Measurements from ENCODE around the gene SLC44A4. TPM values are rescaled to one million over a fixed set of nuclear protein-coding genes. Genes with fewer than 3 reads are reported as not detected.

Gene SLC44A4
- total RNA-seq, 1 experiment from 2014 or later, result 3.1 TPM

DNA sequence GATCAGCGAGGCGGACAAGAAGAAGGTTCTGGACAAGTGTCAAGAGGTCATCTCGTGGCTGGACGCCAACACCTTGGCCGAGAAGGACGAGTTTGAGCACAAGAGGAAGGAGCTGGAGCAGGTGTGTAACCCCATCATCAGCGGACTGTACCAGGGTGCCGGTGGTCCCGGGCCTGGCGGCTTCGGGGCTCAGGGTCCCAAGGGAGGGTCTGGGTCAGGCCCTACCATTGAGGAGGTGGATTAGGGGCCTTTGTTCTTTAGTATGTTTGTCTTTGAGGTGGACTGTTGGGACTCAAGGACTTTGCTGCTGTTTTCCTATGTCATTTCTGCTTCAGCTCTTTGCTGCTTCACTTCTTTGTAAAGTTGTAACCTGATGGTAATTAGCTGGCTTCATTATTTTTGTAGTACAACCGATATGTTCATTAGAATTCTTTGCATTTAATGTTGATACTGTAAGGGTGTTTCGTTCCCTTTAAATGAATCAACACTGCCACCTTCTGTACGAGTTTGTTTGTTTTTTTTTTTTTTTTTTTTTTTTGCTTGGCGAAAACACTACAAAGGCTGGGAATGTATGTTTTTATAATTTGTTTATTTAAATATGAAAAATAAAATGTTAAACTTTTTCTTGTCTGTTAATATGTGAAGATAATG lies 49.0 kb downstream of the SLC44A4 start:
- Mint-ChIP-seq H3K4me1 (peaks cover 26% of the 10 kb centered on the region), H3K27me3 (ENCODE audit: low read depth) (no peaks in the 10 kb centered on the region), H3K36me3 (peaks cover under 1% of the 10 kb centered on the region), H3K27ac (no peak overlapping the region; the same call in 1 of the 2 replicates), H3K4me3 (peak overlapping the region; percentile 98), H3K9me3 (no peaks in the 10 kb centered on the region)
- POLR2A ChIA-PET, result interaction anchor here (0.7 to 1.7 kb wide), 5 partner anchors 15 to 34 kb away, joined by 6 to 10 read pairs (median 7); partner anchors contain the start of genes HSPA1A, HSPA1L and LSM2
- DNase-seq (ENCODE audit: low spot score), result no peak
- TF ChIP-seq, protein P1, sequence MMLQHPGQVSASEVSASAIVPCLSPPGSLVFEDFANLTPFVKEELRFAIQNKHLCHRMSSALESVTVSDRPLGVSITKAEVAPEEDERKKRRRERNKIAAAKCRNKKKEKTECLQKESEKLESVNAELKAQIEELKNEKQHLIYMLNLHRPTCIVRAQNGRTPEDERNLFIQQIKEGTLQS (CRISPR knock-in tag; conservative IDR thresholded peaks at IDR 0.05), result no peak
- TF ChIP-seq, protein P2, sequence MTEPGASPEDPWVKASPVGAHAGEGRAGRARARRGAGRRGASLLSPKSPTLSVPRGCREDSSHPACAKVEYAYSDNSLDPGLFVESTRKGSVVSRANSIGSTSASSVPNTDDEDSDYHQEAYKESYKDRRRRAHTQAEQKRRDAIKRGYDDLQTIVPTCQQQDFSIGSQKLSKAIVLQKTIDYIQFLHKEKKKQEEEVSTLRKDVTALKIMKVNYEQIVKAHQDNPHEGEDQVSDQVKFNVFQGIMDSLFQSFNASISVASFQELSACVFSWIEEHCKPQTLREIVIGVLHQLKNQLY (CRISPR knock-in tag; IDR thresholded peaks at IDR 0.05), result no peak
- no peak for TF ChIP-seq RORB (CRISPR knock-in tag; IDR thresholded peaks at IDR 0.05)
- no peak for TF ChIP-seq AR (CRISPR knock-in tag; IDR thresholded peaks at IDR 0.05)
- TF ChIP-seq JAZF1 (CRISPR knock-in tag; IDR thresholded peaks at IDR 0.05), result no peak
- TF ChIP-seq ZBTB21 (CRISPR knock-in tag; IDR thresholded peaks at IDR 0.05; ENCODE audit: borderline replicate concordance), result no peak
- no peak for TF ChIP-seq TEAD1 (CRISPR knock-in tag; IDR thresholded peaks at IDR 0.05)
- TF ChIP-seq ZNF532 (CRISPR knock-in tag; IDR thresholded peaks at IDR 0.05; ENCODE audit: borderline replicate concordance), result no peak
- no peak for TF ChIP-seq JUN (CRISPR knock-in tag; IDR thresholded peaks at IDR 0.05)
- CTCF ChIA-PET, result interaction anchor here (0.7 to 2.9 kb wide), 17 partner anchors 14 to 1190 kb away, joined by 3 to 22 read pairs (median 9); partner anchors contain the start of genes CLIC1, DDAH2, HSPA1A and HSPA1L
- no peak for ATAC-seq

GRCh38 chr6:31827286-31828079 lies 51.3 kb downstream of the SLC44A4 start, which contains the start of gene HSPA1B:
Gene HSPA1B, plus strand, starts transcription at chr6:31827738. Its CDS starts 213 bp downstream, at chr6:31827951.
- no peaks in the 10 kb centered on the region for H3K27me3 Mint-ChIP-seq (ENCODE audit: low read depth)
- POLR2A ChIA-PET, result interaction anchor here (0.6 to 2.3 kb wide), 29 partner anchors 9 to 285 kb away, joined by 3 to 23 read pairs (median 6); partner anchors contain the start of genes ABHD16A, BAG6, C6orf47 and CLIC1
- ATAC-seq, result peak; percentile 93
- TF ChIP-seq TEAD4 (CRISPR knock-in tag; IDR thresholded peaks at IDR 0.05) (no peak), MXD4 (CRISPR knock-in tag; IDR thresholded peaks at IDR 0.05; ENCODE audit: borderline replicate concordance) (no peak), MYBL2 (CRISPR knock-in tag; IDR thresholded peaks at IDR 0.05) (peak; percentile 70; the same call in 1 of the 2 replicates), JUN (CRISPR knock-in tag; IDR thresholded peaks at IDR 0.05) (0 out of 2 replicates have a peak, but pooled peaks have one; percentile 33), HMGXB4 (CRISPR knock-in tag; IDR thresholded peaks at IDR 0.05) (no peak), FOXJ3 (CRISPR knock-in tag; IDR thresholded peaks at IDR 0.05; ENCODE audit: borderline replicate concordance) (no peak), ATF1 (CRISPR knock-in tag; IDR thresholded peaks at IDR 0.05) (no peak), TP53 (CRISPR knock-in tag; IDR thresholded peaks at IDR 0.05) (no peak)
- TF ChIP-seq, protein P3, sequence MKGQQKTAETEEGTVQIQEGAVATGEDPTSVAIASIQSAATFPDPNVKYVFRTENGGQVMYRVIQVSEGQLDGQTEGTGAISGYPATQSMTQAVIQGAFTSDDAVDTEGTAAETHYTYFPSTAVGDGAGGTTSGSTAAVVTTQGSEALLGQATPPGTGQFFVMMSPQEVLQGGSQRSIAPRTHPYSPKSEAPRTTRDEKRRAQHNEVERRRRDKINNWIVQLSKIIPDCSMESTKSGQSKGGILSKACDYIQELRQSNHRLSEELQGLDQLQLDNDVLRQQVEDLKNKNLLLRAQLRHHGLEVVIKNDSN (CRISPR knock-in tag; IDR thresholded peaks at IDR 0.05), result 0 out of 2 replicates have a peak, but pooled peaks have one; percentile 23
- TF ChIP-seq, protein P4, sequence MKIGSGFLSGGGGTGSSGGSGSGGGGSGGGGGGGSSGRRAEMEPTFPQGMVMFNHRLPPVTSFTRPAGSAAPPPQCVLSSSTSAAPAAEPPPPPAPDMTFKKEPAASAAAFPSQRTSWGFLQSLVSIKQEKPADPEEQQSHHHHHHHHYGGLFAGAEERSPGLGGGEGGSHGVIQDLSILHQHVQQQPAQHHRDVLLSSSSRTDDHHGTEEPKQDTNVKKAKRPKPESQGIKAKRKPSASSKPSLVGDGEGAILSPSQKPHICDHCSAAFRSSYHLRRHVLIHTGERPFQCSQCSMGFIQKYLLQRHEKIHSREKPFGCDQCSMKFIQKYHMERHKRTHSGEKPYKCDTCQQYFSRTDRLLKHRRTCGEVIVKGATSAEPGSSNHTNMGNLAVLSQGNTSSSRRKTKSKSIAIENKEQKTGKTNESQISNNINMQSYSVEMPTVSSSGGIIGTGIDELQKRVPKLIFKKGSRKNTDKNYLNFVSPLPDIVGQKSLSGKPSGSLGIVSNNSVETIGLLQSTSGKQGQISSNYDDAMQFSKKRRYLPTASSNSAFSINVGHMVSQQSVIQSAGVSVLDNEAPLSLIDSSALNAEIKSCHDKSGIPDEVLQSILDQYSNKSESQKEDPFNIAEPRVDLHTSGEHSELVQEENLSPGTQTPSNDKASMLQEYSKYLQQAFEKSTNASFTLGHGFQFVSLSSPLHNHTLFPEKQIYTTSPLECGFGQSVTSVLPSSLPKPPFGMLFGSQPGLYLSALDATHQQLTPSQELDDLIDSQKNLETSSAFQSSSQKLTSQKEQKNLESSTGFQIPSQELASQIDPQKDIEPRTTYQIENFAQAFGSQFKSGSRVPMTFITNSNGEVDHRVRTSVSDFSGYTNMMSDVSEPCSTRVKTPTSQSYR (CRISPR knock-in tag; IDR thresholded peaks at IDR 0.05), result no peak

More at GRCh38 chr6:31827286-31828079, 51.3 kb downstream of the SLC44A4 start, which contains the start of gene HSPA1B:
- Mint-ChIP-seq H3K36me3 (no peaks in the 10 kb centered on the region), H3K4me1 (peaks cover 44% of the 10 kb centered on the region), H3K9me3 (no peaks in the 10 kb centered on the region), H3K27ac (peak within 1 kb of the TSS; percentile 99), H3K4me3 (peak within 1 kb of the TSS; percentile 75)
- DNase-seq (ENCODE audit: low spot score), result peak; percentile 98
- CTCF ChIA-PET, result interaction anchor here (0.7 to 2.3 kb wide), 13 partner anchors 12 to 167 kb away, joined by 3 to 16 read pairs (median 5); partner anchors contain the start of genes C6orf47, HSPA1A, HSPA1L and LSM2

Data from WTC11 (cell line).